CD4-positive, alpha-beta T cell treated with Interleukin-17A for 1 hour (primary cell): ENCODE results near the gene TMEM106B.

Source experiments
- DNase-seq: peaks from one replicate; pipeline ENCODE4 v3.0.0-alpha.2; 2020

TMEM106B gene

GRCh38 chr7:12229046-12229445 is 18.0 kb downstream of the TMEM106B start:
- DNase-seq: no peak

- DNase-seq: no peak
These were observed 20.0 kb downstream of the TMEM106B start for GRCh38 chr7:12231097-12231496.

GRCh38 chr7:12233175-12233574 is 22.1 kb downstream of the TMEM106B start:
- DNase-seq: no peak

- no peak for DNase-seq
These were observed 23.3 kb downstream of the TMEM106B start for GRCh38 chr7:12234334-12234865.

- no peak for DNase-seq
These were observed 24.9 kb downstream of the TMEM106B start for GRCh38 chr7:12235970-12236369.

- no peak for DNase-seq
These were observed 25.9 kb downstream of the TMEM106B start for GRCh38 chr7:12237007-12237406.

GRCh38 chr7:12239806-12240205 is 28.7 kb downstream of the TMEM106B start:
- no peak for DNase-seq

- DNase-seq: no peak
These were observed 33.0 kb downstream of the TMEM106B start for GRCh38 chr7:12244129-12244528.

- no peak for DNase-seq
These were observed 33.6 kb downstream of the TMEM106B start for GRCh38 chr7:12244694-12245093.

GRCh38 chr7:12249706-12250105 is 38.6 kb downstream of the TMEM106B start:
- DNase-seq: no peak

GRCh38 chr7:12250232-12250631 is 39.1 kb downstream of the TMEM106B start:
- no peak for DNase-seq

- DNase-seq: no peak
These were observed 45.0 kb downstream of the TMEM106B start for GRCh38 chr7:12256090-12256489.

GRCh38 chr7:12257582-12257981 is 46.5 kb downstream of the TMEM106B start:
- DNase-seq: peak; percentile 87

- DNase-seq: no peak
These were observed 47.0 kb downstream of the TMEM106B start for GRCh38 chr7:12258074-12258473.

GRCh38 chr7:12267542-12267941 is 56.4 kb downstream of the TMEM106B start:
- DNase-seq: no peak

- no peak for DNase-seq
These were observed 58.2 kb downstream of the TMEM106B start for GRCh38 chr7:12269100-12269895.

GRCh38 chr7:12281038-12281437 is 69.9 kb downstream of the TMEM106B start:
- no peak for DNase-seq

- no peak for DNase-seq
These were observed 76.8 kb downstream of the TMEM106B start for GRCh38 chr7:12287901-12288300.

GRCh38 chr7:12289996-12290395 is 78.9 kb downstream of the TMEM106B start:
- DNase-seq: no peak

- no peak for DNase-seq
These were observed 79.7 kb downstream of the TMEM106B start for GRCh38 chr7:12290761-12291160.

- peak; percentile 21 for DNase-seq
These were observed 80.8 kb downstream of the TMEM106B start for GRCh38 chr7:12291870-12292269.
